ENCODE measurements around the gene LMAN1L.

Gene LMAN1L

GRCh38 chr15:74842581-74843444, 30.2 kb downstream of the LMAN1L start, which contains the start of gene ULK3:
Gene ULK3, minus strand, starts transcription at chr15:74843156. Its CDS starts 51 bp downstream, at chr15:74843105.
- TF ChIP-seq CTCF (IDR thresholded peaks at IDR 0.05; ENCODE audit: low read depth, low read length), result peak; percentile 24
- peak within 1 kb of the TSS; percentile 79 to 90 for H3K4me3 ChIP-seq (replicated peaks in 1 of 2; ENCODE audit: low read depth in 2 of 2, low read length in 2 of 2)
- DNase-seq (ENCODE audit: low read depth in 2 of 2), result peak; percentile 82 to 94

- TF ChIP-seq CTCF (IDR thresholded peaks at IDR 0.05; ENCODE audit: low read depth, low read length), result no peak
- H3K4me3 ChIP-seq (replicated peaks in 1 of 2; ENCODE audit: low read depth in 2 of 2, low read length in 2 of 2), result peak overlapping the region; percentile 39 to 46
- DNase-seq (ENCODE audit: low read depth in 2 of 2), result no peak
Observed at GRCh38 chr15:74843445-74843828, 30.8 kb downstream of the LMAN1L start.

GRCh38 chr15:74843891-74844299, 31.3 kb downstream of the LMAN1L start:
- DNase-seq (ENCODE audit: low read depth in 2 of 2), result no peak
- H3K4me3 ChIP-seq (replicated peaks in 1 of 2; ENCODE audit: low read depth in 2 of 2, low read length in 2 of 2), result peak overlapping the region in 1 of 2 donors; percentile 39
- TF ChIP-seq CTCF (IDR thresholded peaks at IDR 0.05; ENCODE audit: low read depth, low read length), result no peak

- DNase-seq (ENCODE audit: low read depth in 2 of 2), result no peak
- no peak for TF ChIP-seq CTCF (IDR thresholded peaks at IDR 0.05; ENCODE audit: low read depth, low read length)
- H3K4me3 ChIP-seq (replicated peaks in 1 of 2; ENCODE audit: low read depth in 2 of 2, low read length in 2 of 2), result no peak overlapping the region
Observed at GRCh38 chr15:74844319-74845207, 31.9 kb downstream of the LMAN1L start.

GRCh38 chr15:74845208-74845568, 32.6 kb downstream of the LMAN1L start:
- H3K4me3 ChIP-seq (replicated peaks in 1 of 2; ENCODE audit: low read depth in 2 of 2, low read length in 2 of 2), result no peak overlapping the region
- TF ChIP-seq CTCF (IDR thresholded peaks at IDR 0.05; ENCODE audit: low read depth, low read length), result no peak
- no peak for DNase-seq (ENCODE audit: low read depth in 2 of 2)

GRCh38 chr15:74845581-74845980, 32.9 kb downstream of the LMAN1L start:
- no peak for TF ChIP-seq CTCF (IDR thresholded peaks at IDR 0.05; ENCODE audit: low read depth, low read length)
- H3K4me3 ChIP-seq (replicated peaks in 1 of 2; ENCODE audit: low read depth in 2 of 2, low read length in 2 of 2), result no peak overlapping the region
- DNase-seq (ENCODE audit: low read depth in 2 of 2), result no peak

Measured in cardiac fibroblast (primary cell).